NOMO-1 (cell line): ENCODE results near the gene CACNA2D2.
A peak's percentile ranks its signal among the peaks of the same experiment; 100 is the strongest.
"Not testable (repeated sequence)": the region's sequence is repeated elsewhere in the genome, so short reads cannot be mapped to it uniquely, and the experiment has no call there.

Source experiments
- DNase-seq, 2 experiments: peaks; one replicate each; lab custom pipeline; 2025; ENCODE audit not compliant: unreplicated experiment in 2 of 2; lab: John Stamatoyannopoulos, UW

Gene CACNA2D2

GRCh38 chr3:50530001-50530970 lies 26.9 kb upstream of the CACNA2D2 start:
- DNase-seq = no peak

DNA sequence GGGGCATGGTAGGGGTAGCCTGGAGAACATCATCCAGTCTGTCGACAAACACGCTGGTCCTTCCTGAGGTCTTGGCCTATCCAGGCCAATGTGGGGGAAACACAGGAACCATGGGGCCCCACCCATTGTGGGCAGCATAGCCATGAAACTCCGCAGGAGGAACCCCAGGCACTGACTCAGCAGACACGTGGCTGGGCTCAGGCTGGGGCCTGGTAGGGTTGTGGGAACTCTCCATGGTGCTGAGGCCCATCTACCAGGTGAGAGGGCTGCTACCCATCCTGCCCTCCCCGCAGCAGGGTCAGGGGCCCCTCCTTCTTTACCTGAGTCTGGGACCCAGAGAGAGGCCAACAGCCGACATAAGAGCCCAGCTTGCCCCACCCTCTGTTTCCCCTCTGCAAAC lies 22.6 kb upstream of the CACNA2D2 start:
- peak; percentile 72 to 79 for DNase-seq

GRCh38 chr3:50525191-50525910 lies 21.9 kb upstream of the CACNA2D2 start:
- DNase-seq = no peak

- no peak for DNase-seq
These were observed 21.3 kb upstream of the CACNA2D2 start for GRCh38 chr3:50524746-50525145.

DNA sequence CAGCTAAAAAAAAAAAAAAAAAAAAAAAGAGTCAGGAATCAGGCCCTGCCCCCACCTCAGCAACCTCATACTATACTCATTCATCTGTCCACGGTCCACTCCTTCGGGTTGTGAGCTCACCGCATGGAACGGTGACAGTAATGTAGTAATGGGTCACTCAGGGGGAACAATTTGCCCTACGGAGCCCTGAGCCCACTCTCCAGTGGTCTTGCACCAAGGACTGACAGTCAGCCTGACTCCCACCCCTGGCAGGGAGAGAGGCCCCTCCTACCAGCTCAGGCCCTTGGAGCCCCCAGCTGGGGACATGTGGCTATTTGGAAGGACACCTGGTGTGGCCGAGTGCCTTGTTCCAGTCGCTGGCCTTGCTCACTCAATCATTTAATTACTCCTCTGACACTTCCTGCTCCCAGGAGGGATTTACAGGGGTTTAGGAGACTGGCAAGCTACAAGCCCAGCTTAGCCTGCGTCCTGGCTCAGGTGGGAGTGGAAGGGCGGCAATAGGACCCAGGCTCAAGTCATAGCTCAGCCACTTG lies 19.9 kb upstream of the CACNA2D2 start:
- no peak for DNase-seq

GRCh38 chr3:50521572-50521971 lies 18.1 kb upstream of the CACNA2D2 start:
- DNase-seq = no peak

GRCh38 chr3:50520849-50521248 lies 17.4 kb upstream of the CACNA2D2 start:
- no peak for DNase-seq

GRCh38 chr3:50519471-50520089 lies 16.1 kb upstream of the CACNA2D2 start:
- peak; percentile 6 to 31 for DNase-seq

DNA sequence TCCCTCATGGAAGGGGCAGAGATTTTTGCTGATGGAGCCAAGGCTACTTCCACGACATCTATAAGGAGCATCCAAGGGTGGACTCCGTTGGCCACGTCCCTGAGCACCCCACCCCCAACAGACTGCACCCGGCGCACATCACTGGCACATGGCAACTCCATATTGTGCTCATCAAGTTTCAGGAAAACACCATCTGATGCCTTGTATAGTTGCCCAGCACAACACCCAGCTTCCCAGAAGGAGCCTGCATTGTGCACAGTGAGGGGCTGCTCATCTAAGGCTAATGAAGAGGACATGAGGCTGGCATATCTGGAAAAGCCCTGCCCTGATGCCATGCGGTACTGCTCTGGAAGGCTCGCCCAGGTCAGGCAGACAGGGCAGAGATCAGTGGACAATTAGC lies 15.0 kb upstream of the CACNA2D2 start:
- no peak for DNase-seq

- DNase-seq = no peak
These were observed 14.3 kb upstream of the CACNA2D2 start for GRCh38 chr3:50517721-50518206.

DNA sequence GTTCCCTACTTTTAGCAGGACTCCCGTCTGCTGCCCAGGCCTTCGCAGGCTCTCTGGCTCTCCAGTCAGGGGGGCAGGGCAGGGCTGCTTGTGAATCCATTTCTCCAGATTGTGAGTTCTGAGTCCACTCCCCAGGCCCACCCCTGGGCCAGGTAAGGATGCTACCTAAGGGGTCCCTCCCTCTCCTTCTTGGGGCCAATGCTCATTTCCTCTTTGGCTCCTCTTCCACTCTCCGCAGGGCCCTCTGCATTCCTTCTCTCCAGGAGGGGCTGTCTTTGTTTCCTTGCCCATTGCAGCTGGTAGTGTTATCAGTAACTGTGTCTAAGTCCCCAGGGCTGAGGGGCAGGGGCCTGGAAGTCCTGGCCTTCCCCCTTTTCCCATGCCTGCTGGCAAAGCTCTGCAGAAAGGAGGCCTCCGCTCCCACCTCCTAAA lies 13.0 kb upstream of the CACNA2D2 start:
- no peak for DNase-seq

GRCh38 chr3:50515565-50516439 lies 12.4 kb upstream of the CACNA2D2 start:
- DNase-seq = peak; percentile 53 to 77

- DNase-seq = not testable (repeated sequence)
These were observed 9.5 kb upstream of the CACNA2D2 start for GRCh38 chr3:50512908-50513307.

DNA sequence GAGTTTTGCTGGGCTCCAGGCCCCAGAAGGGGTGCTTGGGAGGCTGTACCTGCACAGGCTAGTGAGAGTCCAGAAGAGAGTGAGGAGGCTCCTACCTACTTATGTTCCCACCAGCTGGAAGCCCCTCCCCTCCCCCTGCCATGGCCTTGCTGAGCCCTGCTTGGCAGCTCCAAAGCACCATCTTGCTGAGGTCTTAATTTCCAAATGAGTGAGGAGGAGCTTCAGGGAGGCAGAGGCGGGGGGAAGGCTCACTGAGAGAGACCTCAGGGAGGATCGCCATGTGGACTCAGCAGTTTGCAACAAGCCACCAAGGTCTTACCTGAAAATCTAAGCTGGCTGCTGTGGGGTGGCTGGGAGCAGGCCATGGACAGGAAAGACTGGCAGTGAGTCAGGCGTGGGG lies 8.7 kb upstream of the CACNA2D2 start:
- no peak for DNase-seq

- DNase-seq = no peak
These were observed 6.9 kb upstream of the CACNA2D2 start for GRCh38 chr3:50510325-50510724.

GRCh38 chr3:50509715-50510114 lies 6.3 kb upstream of the CACNA2D2 start:
- no peak for DNase-seq

DNA sequence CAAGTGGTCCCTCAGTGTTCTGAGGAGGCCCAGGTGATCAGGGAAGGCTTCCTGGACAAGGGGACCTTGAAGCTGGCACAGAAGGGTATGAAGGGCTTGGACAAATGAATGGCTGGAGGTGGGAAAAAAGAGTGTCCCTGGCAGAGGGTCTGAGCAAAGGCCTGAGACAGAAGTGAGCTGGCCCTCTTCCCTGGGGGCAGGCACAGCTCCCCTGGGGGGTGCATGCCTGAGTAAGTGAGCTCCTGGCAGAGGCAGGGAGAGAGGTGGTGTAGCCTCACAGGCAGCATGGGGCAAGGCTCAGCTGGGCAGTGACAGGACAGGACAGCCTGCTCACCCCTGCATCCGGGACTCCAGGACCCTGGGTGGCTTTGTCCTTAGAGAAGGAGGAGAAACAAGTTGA lies 5.4 kb upstream of the CACNA2D2 start:
- no peak for DNase-seq

- no peak for DNase-seq
These were observed 2.7 kb upstream of the CACNA2D2 start for GRCh38 chr3:50506169-50506568.

- DNase-seq = no peak
These were observed 1.2 kb upstream of the CACNA2D2 start for GRCh38 chr3:50504681-50505080.
